CD4-positive, alpha-beta memory T cell (primary cell): ENCODE data around the gene S100A13. TPM values are rescaled to one million over a fixed set of nuclear protein-coding genes. Genes with fewer than 3 reads are reported as not detected.
A peak's percentile ranks its signal among the peaks of the same experiment; 100 is the strongest.

Experiments
- CTCF ChIA-PET: fragments of 350-600 bp; sonication (Branson Sonifier 250); formaldehyde crosslinking; loops from one replicate; lab custom pipeline; 2021; ENCODE audit warnings: inconsistent platforms; ENCODE audit not compliant: partially characterized antibody; lab: Charles Lee
- POLR2A ChIA-PET: fragments of 350-600 bp; sonication (Branson Sonifier 250); formaldehyde crosslinking; loops from one replicate; lab custom pipeline; 2021; ENCODE audit not compliant: partially characterized antibody; lab: Charles Lee
- DNase-seq, 5 donors: peaks; one replicate each; pipeline versions ENCODE4 v3.0.0 to v3.0.0-alpha.2; 2020 to 2022; ENCODE audit warnings: mixed read lengths in 1 of 5
- H3K27ac ChIP-seq: one replicate; pipeline ENCODE4 v1.7.0; 2013; ENCODE audit warnings: low read depth, low read length
- H3K27me3 ChIP-seq: 2 replicates; pipeline ENCODE4 v1.7.0; 2013; ENCODE audit warnings: mild to moderate bottlenecking, low read length, moderate library complexity; ENCODE audit not compliant: insufficient read depth
- H3K36me3 ChIP-seq: 2 replicates; pipeline ENCODE4 v1.7.0; 2013; ENCODE audit warnings: mild to moderate bottlenecking, low read length, moderate library complexity; ENCODE audit not compliant: insufficient read depth
- H3K4me1 ChIP-seq: 2 replicates; pipeline ENCODE4 v1.7.0; 2013; ENCODE audit warnings: mild to moderate bottlenecking, low read length, moderate library complexity; ENCODE audit not compliant: insufficient read depth
- H3K4me3 ChIP-seq, 2 donors: one replicate each; pipeline ENCODE4 v1.7.0; 2013; ENCODE audit warnings: low read length in 2 of 2, mild to moderate bottlenecking in 1 of 2
- H3K9me3 ChIP-seq, 2 donors: one replicate each; pipeline ENCODE4 v1.7.0; 2013; ENCODE audit warnings: low read length in 2 of 2, control low read depth in 1 of 2; ENCODE audit not compliant: control insufficient read depth in 1 of 2
- H3K27ac Mint-ChIP-seq, 7 donors: one replicate each; pipeline ENCODE4 v1.8.0; 2020 to 2021; ENCODE audit warnings: mixed read lengths in 7 of 7, mild to moderate bottlenecking in 6 of 7, inconsistent platforms in 3 of 7, moderate library complexity in 3 of 7
- H3K27me3 Mint-ChIP-seq, 2 donors: one replicate each; pipeline ENCODE4 v1.8.0; 2020 to 2021; ENCODE audit warnings: mixed read lengths in 2 of 2
- H3K36me3 Mint-ChIP-seq, 2 donors: one replicate each; pipeline ENCODE4 v1.8.0; 2020 to 2021; ENCODE audit warnings: mixed read lengths in 2 of 2, inconsistent platforms in 1 of 2, mild to moderate bottlenecking in 1 of 2
- H3K4me1 Mint-ChIP-seq, 4 donors: one replicate each; pipeline ENCODE4 v1.8.0; 2020 to 2021; ENCODE audit warnings: mixed read lengths in 4 of 4, mild to moderate bottlenecking in 1 of 4
- H3K4me3 Mint-ChIP-seq, 8 donors: one replicate each; pipeline ENCODE4 v1.8.0; 2020 to 2021; ENCODE audit warnings: mixed read lengths in 8 of 8, mild to moderate bottlenecking in 7 of 8, moderate library complexity in 6 of 8, inconsistent platforms in 3 of 8
- H3K9me3 Mint-ChIP-seq, 8 donors: one replicate each; pipeline ENCODE4 v1.8.0; 2020 to 2021; ENCODE audit warnings: mixed read lengths in 8 of 8, mild to moderate bottlenecking in 5 of 8, inconsistent platforms in 3 of 8, moderate library complexity in 1 of 8
- intact Hi-C: fragments of 100-400 bp; cut with micrococcal nuclease; formaldehyde crosslinking; loops from one replicate; pipeline ENCODE4 v1.15.1; 2023
- polyA plus RNA-seq, 2 donors: library from polyadenylated mRNA; unstranded; fragments of 300-500 nt; fragmentation: Illumina TruSeq; gene quantifications; one replicate each; pipeline ENCODE4 v1.2.3, GENCODE V29; 2021
- total RNA-seq, 2 experiments: library from RNA; stranded (reverse); gene quantifications; one replicate each; pipeline ENCODE4 v1.2.3, GENCODE V29; 2021

The S100A13 gene
- total and polyA plus RNA-seq, 4 experiments from 2014 or later, result 0.56 to 5.2 (median 4.3) TPM; not detected in 1

DNA sequence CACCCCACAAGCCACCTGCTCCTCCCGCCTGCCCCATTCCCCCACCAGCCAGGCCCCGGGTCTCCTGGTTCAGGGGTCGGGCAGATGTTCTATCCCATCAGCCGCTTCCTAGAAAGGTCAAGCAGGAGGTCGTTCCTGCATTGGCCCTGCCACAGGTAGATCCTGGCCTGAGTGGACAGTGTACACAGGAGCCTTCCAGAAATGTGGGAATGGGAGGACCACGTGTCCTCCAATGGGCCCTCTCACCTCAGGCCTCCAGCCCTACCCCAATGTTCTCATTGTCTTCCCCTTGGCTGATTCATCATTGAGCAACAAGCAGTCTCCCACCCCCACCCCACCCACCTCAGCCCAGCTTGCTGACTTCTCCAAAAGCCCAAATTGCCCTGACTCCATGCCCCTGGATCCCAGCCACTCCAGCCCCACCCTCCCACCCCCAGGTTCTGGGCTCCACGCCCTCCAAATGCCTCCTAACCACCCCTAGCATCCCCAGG lies 16.4 kb downstream of the S100A13 start:
- Mint-ChIP-seq H3K36me3 (no peaks in the 10 kb centered on the region), H3K4me3 (no peak overlapping the region), H3K27me3 (peaks cover 0 to 1% of the 10 kb centered on the region in 2 donors), H3K27ac (no peak overlapping the region), H3K9me3 (peaks cover 0 to 1% (median 0%) of the 10 kb centered on the region in 8 donors), H3K4me1 (peaks cover 0 to 1% (median 0%) of the 10 kb centered on the region in 4 donors)
- Histone ChIP-seq H3K36me3 (no peaks in the 10 kb centered on the region), H3K9me3 (no peaks in the 10 kb centered on the region), H3K27me3 (no peaks in the 10 kb centered on the region), H3K27ac (no peak overlapping the region), H3K4me1 (no peaks in the 10 kb centered on the region), H3K4me3 (no peak overlapping the region)
- no peak for DNase-seq
- ChIA-PET CTCF (no interaction called here), POLR2A (no interaction called here)
- intact Hi-C loops, result no loop called here

GRCh38 chr1:153610334-153610733 lies 17.0 kb downstream of the S100A13 start:
- H3K4me3 Mint-ChIP-seq, result no peak overlapping the region
- ChIA-PET POLR2A (no interaction called here), CTCF (no interaction called here)
- no peak overlapping the region for H3K27ac Mint-ChIP-seq
- Histone ChIP-seq H3K27me3 (no peaks in the 10 kb centered on the region), H3K4me1 (no peaks in the 10 kb centered on the region), H3K27ac (no peak overlapping the region), H3K4me3 (no peak overlapping the region), H3K36me3 (no peaks in the 10 kb centered on the region), H3K9me3 (no peaks in the 10 kb centered on the region)
- peaks cover 0 to 1% (median 0%) of the 10 kb centered on the region in 8 donors for H3K9me3 Mint-ChIP-seq
- H3K36me3 Mint-ChIP-seq, result no peaks in the 10 kb centered on the region
- no peak for DNase-seq
- peaks cover 0 to 1% (median 0%) of the 10 kb centered on the region in 4 donors for H3K4me1 Mint-ChIP-seq
- H3K27me3 Mint-ChIP-seq, result peaks cover 0 to 1% of the 10 kb centered on the region in 2 donors
- intact Hi-C loops, result no loop called here

GRCh38 chr1:153609585-153609907 lies 17.8 kb downstream of the S100A13 start:
- no peak overlapping the region for H3K27ac Mint-ChIP-seq
- peaks cover 0 to 1% of the 10 kb centered on the region in 2 donors for H3K27me3 Mint-ChIP-seq
- no peak overlapping the region for H3K4me3 ChIP-seq
- H3K4me1 Mint-ChIP-seq, result peaks cover 0 to 1% (median 0%) of the 10 kb centered on the region in 4 donors
- ChIA-PET CTCF (interaction anchor here (1.2 kb wide), 1 partner anchor 8 kb away, joined by 3 read pairs; no protein-coding TSS in a partner anchor), POLR2A (no interaction called here)
- no peaks in the 10 kb centered on the region for H3K36me3 ChIP-seq
- no peaks in the 10 kb centered on the region for H3K27me3 ChIP-seq
- no peaks in the 10 kb centered on the region for H3K4me1 ChIP-seq
- no peak overlapping the region for H3K4me3 Mint-ChIP-seq
- H3K9me3 ChIP-seq, result no peaks in the 10 kb centered on the region
- no peak for DNase-seq
- intact Hi-C loops, result no loop called here
- peaks cover 0 to 1% (median 0%) of the 10 kb centered on the region in 8 donors for H3K9me3 Mint-ChIP-seq
- no peak overlapping the region for H3K27ac ChIP-seq
- no peaks in the 10 kb centered on the region for H3K36me3 Mint-ChIP-seq

DNA sequence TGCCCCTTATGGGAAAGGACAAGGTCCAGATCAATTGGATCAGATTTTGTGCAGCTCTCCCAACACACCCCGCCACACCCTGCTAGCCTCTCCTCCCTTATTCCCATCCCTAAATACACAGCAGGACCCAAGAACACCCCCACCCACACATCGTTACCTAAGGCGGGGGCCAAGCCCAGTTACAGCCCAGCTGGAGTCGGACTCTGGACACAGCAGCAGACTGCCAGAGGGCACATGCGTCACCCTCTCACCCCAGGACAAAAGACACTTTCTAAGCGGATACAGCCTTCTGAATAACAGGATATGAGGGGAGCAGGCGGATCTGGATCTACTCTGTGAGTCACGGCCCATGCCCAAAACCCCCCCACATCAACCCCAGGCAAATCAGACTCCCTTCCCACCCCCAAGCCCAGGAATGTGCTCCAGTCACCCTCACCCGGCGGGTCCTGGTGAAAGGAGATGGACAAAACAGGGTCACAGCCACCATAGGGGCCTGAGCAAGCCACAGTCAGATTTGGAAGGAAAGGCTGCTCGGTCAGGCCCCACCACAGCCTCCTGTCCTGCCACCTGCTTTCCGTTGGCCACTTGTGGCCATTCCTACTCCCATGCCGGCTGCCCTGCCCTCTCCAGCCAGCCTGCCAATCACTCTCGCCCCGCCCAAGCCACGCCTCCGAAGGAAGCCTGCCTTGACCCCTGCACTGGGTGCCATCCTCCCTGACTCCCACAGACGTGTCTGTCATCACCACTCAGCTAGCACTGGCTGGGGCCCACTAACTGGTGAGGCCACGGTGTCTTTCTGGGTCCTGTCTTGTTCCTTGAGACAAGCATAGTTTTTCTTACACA lies 18.3 kb downstream of the S100A13 start:
- no peaks in the 10 kb centered on the region for H3K27me3 Mint-ChIP-seq
- Histone ChIP-seq H3K27me3 (no peaks in the 10 kb centered on the region), H3K9me3 (no peaks in the 10 kb centered on the region), H3K27ac (no peak overlapping the region), H3K4me3 (no peak overlapping the region), H3K4me1 (no peaks in the 10 kb centered on the region), H3K36me3 (no peaks in the 10 kb centered on the region)
- intact Hi-C loops, result no loop called here
- peaks cover 0 to 1% (median 0%) of the 10 kb centered on the region in 4 donors for H3K4me1 Mint-ChIP-seq
- peaks cover 0 to 1% (median 0%) of the 10 kb centered on the region in 8 donors for H3K9me3 Mint-ChIP-seq
- H3K4me3 Mint-ChIP-seq, result no peak overlapping the region
- no peak for DNase-seq
- ChIA-PET CTCF (interaction anchor here (1.2 kb wide), 1 partner anchor 9 kb away, joined by 3 read pairs; no protein-coding TSS in a partner anchor), POLR2A (no interaction called here)
- H3K36me3 Mint-ChIP-seq, result no peaks in the 10 kb centered on the region
- peak overlapping the region in 2 of 7 donors; percentile 45 to 80 for H3K27ac Mint-ChIP-seq

GRCh38 chr1:153608089-153608682 lies 19.1 kb downstream of the S100A13 start:
- no peak overlapping the region for H3K27ac Mint-ChIP-seq
- H3K27me3 Mint-ChIP-seq, result no peaks in the 10 kb centered on the region
- Histone ChIP-seq H3K4me3 (no peak overlapping the region), H3K27ac (no peak overlapping the region), H3K27me3 (no peaks in the 10 kb centered on the region), H3K9me3 (no peaks in the 10 kb centered on the region), H3K36me3 (no peaks in the 10 kb centered on the region), H3K4me1 (no peaks in the 10 kb centered on the region)
- ChIA-PET POLR2A (no interaction called here), CTCF (no interaction called here)
- no peaks in the 10 kb centered on the region for H3K36me3 Mint-ChIP-seq
- peaks cover 0 to 1% (median 0%) of the 10 kb centered on the region in 8 donors for H3K9me3 Mint-ChIP-seq
- DNase-seq, result no peak
- intact Hi-C loops, result no loop called here
- peaks cover 0 to 1% (median 0%) of the 10 kb centered on the region in 4 donors for H3K4me1 Mint-ChIP-seq
- H3K4me3 Mint-ChIP-seq, result no peak overlapping the region

GRCh38 chr1:153607381-153607780 lies 19.9 kb downstream of the S100A13 start:
- CTCF ChIA-PET, result interaction anchor here (1.2 kb wide), 1 partner anchor 12 kb away, joined by 3 read pairs; no protein-coding TSS in a partner anchor
- Histone ChIP-seq H3K27me3 (no peaks in the 10 kb centered on the region), H3K4me1 (no peaks in the 10 kb centered on the region), H3K9me3 (no peaks in the 10 kb centered on the region), H3K36me3 (no peaks in the 10 kb centered on the region), H3K27ac (no peak overlapping the region), H3K4me3 (no peak overlapping the region)
- Mint-ChIP-seq H3K27me3 (no peaks in the 10 kb centered on the region), H3K4me1 (peaks cover 0 to 4% (median 0%) of the 10 kb centered on the region in 4 donors), H3K27ac (no peak overlapping the region), H3K9me3 (peaks cover 0 to 1% (median 0%) of the 10 kb centered on the region in 8 donors), H3K36me3 (no peaks in the 10 kb centered on the region), H3K4me3 (no peak overlapping the region)
- intact Hi-C loops, result no loop called here
- POLR2A ChIA-PET, result interaction anchor here (0.6 kb wide), 1 partner anchor 700 kb away, joined by 3 read pairs; no protein-coding TSS in a partner anchor
- DNase-seq, result no peak

GRCh38 chr1:153606194-153606593 lies 21.1 kb downstream of the S100A13 start:
- intact Hi-C loops, result no loop called here
- no peaks in the 10 kb centered on the region for H3K36me3 ChIP-seq
- no peaks in the 10 kb centered on the region for H3K4me1 ChIP-seq
- Mint-ChIP-seq H3K9me3 (no peaks in the 10 kb centered on the region), H3K4me1 (peaks cover 0 to 3% (median 0%) of the 10 kb centered on the region in 4 donors), H3K4me3 (no peak overlapping the region), H3K27me3 (no peaks in the 10 kb centered on the region), H3K27ac (no peak overlapping the region), H3K36me3 (no peaks in the 10 kb centered on the region)
- no peak overlapping the region for H3K4me3 ChIP-seq
- no peak for DNase-seq
- CTCF ChIA-PET, result interaction anchor here (0.6 to 1.2 kb wide), 3 partner anchors 13 to 560 kb away, joined by 3 read pairs; no protein-coding TSS in a partner anchor
- H3K27me3 ChIP-seq, result no peaks in the 10 kb centered on the region
- no peak overlapping the region for H3K27ac ChIP-seq
- POLR2A ChIA-PET, result no interaction called here
- H3K9me3 ChIP-seq, result no peaks in the 10 kb centered on the region
